NCI-H146 treated with DMSO at 0.1 percent for 48 hours (cell line): ENCODE results near the gene EEF1AKMT3.
"Not testable (repeated sequence)": the region's sequence is repeated elsewhere in the genome, so short reads cannot be mapped to it uniquely, and the experiment has no call there.

Source experiments
- DNase-seq: peaks from one replicate; lab custom pipeline; 2025; ENCODE audit not compliant: unreplicated experiment; lab: John Stamatoyannopoulos, UW

EEF1AKMT3 gene

GRCh38 chr12:57815177-57816000 lies 43.0 kb downstream of the EEF1AKMT3 start:
- DNase-seq = peak; percentile 29

GRCh38 chr12:57816001-57816854 lies 43.8 kb downstream of the EEF1AKMT3 start:
- DNase-seq = no peak

- DNase-seq = no peak
Observed at GRCh38 chr12:57816855-57817151, 44.4 kb downstream of the EEF1AKMT3 start.

- no peak for DNase-seq
Observed at GRCh38 chr12:57817261-57817989, 45.0 kb downstream of the EEF1AKMT3 start.

- not testable (repeated sequence) for DNase-seq
Observed at GRCh38 chr12:57817990-57818331, 45.5 kb downstream of the EEF1AKMT3 start.

- not testable (repeated sequence) for DNase-seq
Observed at GRCh38 chr12:57820119-57820518, 47.7 kb downstream of the EEF1AKMT3 start.

GRCh38 chr12:57821015-57821414 lies 48.6 kb downstream of the EEF1AKMT3 start:
- not testable (repeated sequence) for DNase-seq

GRCh38 chr12:57821474-57822214 lies 49.2 kb downstream of the EEF1AKMT3 start:
- no peak for DNase-seq

- no peak for DNase-seq
Observed at GRCh38 chr12:57822392-57823130, 50.1 kb downstream of the EEF1AKMT3 start.

- no peak for DNase-seq
Observed at GRCh38 chr12:57823131-57823907, 50.9 kb downstream of the EEF1AKMT3 start.

GRCh38 chr12:57823908-57824640 lies 51.7 kb downstream of the EEF1AKMT3 start:
- no peak for DNase-seq

GRCh38 chr12:57825451-57825850 lies 53.0 kb downstream of the EEF1AKMT3 start:
- no peak for DNase-seq

GRCh38 chr12:57826400-57826799 lies 54.0 kb downstream of the EEF1AKMT3 start:
- no peak for DNase-seq

GRCh38 chr12:57826966-57827365 lies 54.6 kb downstream of the EEF1AKMT3 start:
- DNase-seq = no peak

- DNase-seq = no peak
Observed at GRCh38 chr12:57829025-57829777, 56.8 kb downstream of the EEF1AKMT3 start.

GRCh38 chr12:57830393-57830792 lies 58.0 kb downstream of the EEF1AKMT3 start:
- no peak for DNase-seq
